ENCODE results near the gene PTCD3. TPM values are rescaled to one million over a fixed set of nuclear protein-coding genes. Genes with fewer than 3 reads are reported as not detected.

The PTCD3 gene
- total RNA-seq, 2 donors from 2014 or later = 70.7 to 129 TPM

DNA sequence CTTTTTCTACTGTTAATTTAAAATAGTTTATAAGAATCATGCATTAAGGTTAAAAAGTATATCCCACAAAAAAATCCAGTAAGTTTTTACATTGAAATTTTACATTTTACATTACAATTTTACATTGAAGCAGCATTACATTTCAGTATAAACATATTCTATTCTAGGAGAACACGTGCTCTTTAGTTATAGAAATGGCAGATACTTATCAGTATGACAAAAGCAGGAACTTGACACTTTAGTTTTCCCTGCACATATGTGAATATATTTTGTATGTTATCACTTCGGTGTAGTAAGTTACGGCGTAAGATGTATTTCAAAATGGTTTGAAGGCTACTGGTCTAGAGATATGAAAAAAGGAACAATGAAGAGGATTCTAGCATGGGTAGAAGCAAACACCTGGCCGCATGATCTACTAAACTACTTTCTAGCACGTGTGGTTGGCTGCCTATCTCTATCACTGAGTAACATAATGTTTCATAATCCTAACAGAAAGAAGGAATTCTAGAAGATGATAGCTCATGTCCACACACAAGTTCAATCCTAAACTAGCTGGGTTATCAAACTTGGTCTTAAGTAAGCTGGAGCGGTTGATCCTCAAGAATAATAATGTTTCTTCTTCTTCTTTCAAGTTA is 83.9 kb downstream of the PTCD3 start:
- H3K36me3 ChIP-seq = no peaks in the 10 kb centered on the region
- H3K27ac ChIP-seq = no peak overlapping the region
- H3K4me3 ChIP-seq = no peak overlapping the region
- no peak for DNase-seq (ENCODE audit: low spot score)
- no peak for TF ChIP-seq CTCF (IDR thresholded peaks at IDR 0.05)
- H3K9me3 ChIP-seq = no peaks in the 10 kb centered on the region
- H3K27me3 ChIP-seq (replicated peaks; ENCODE audit: insufficient read depth) = no peaks in the 10 kb centered on the region
- peaks cover 29 to 56% of the 10 kb centered on the region in 2 donors for H3K4me1 ChIP-seq (ENCODE audit: control insufficient read depth in 1 of 2, low read depth in 2 of 2)
- no peak for ATAC-seq (ENCODE audit: insufficient number of reproducible peaks, low FRiP score, low read depth)

Other genes with a start within 250 kb of the PTCD3 start
- 10 to 100 TPM; 11.9 to 32.7 TPM for gene ST3GAL5, start 217.2 kb upstream of the PTCD3 start, total RNA-seq
- 10 to 100 TPM; 19.0 to 38.2 TPM for gene POLR1A, start 349 bp upstream of the PTCD3 start, total RNA-seq
- gene IMMT, start 89.2 kb downstream of the PTCD3 start, total RNA-seq = 10 to 100 TPM; 33.3 to 54.7 TPM
- gene MRPL35, start 93.2 kb downstream of the PTCD3 start, total RNA-seq = 10 to 100 TPM; 10.4 to 17.1 TPM
- gene REEP1, start 231.4 kb downstream of the PTCD3 start, total RNA-seq = 10 to 100 TPM; 20.9 to 22.7 TPM

All from thoracic aorta (tissue), 2 donors.